Measurements from ENCODE around the gene CHAF1B. TPM values are rescaled to one million over a fixed set of nuclear protein-coding genes. Genes with fewer than 3 reads are reported as not detected.

CHAF1B gene
- total and polyA plus RNA-seq, 2 of the 8 experiments (the other 6 are each of a cell fraction or from before 2014, with no cell fraction given), result 11.8 to 23.1 TPM

GRCh38 chr21:36465478-36465877, 80.3 kb downstream of the CHAF1B start:
- POLR2A ChIA-PET (ENCODE audit: partially characterized antibody), result no interaction called here
- H3K27me3 ChIP-seq (replicated peaks in 1 of 4; ENCODE audit: control insufficient read depth in 3 of 4, extremely low read depth in 1 of 4, insufficient read depth in 3 of 4, low read length in 3 of 4), result no peaks in the 10 kb centered on the region
- no peak overlapping the region for H3K4me2 ChIP-seq (ENCODE audit: insufficient read depth in 1 of 2, low read depth in 2 of 2, low read length in 2 of 2)
- no peak overlapping the region for H3K27ac ChIP-seq (ENCODE audit: low read depth, low read length)
- no peaks in the 10 kb centered on the region for H3K36me3 ChIP-seq (ENCODE audit: control insufficient read depth in 2 of 4, insufficient read depth in 4 of 4, low read length in 3 of 4)
- DNase-seq (ENCODE audit: low read depth in 1 of 2, low spot score in 2 of 2) (no peak), FAIRE-seq (no peak)
- no peak overlapping the region for H3K18ac ChIP-seq (ENCODE audit: extremely low read depth, low read length)
- no peak overlapping the region for H3K14ac ChIP-seq (ENCODE audit: insufficient read length)
- no peaks in the 10 kb centered on the region for H3K23me2 ChIP-seq (ENCODE audit: low read depth, low read length)
- no peak overlapping the region for H4K91ac ChIP-seq (replicated peaks; ENCODE audit: insufficient read length, low read length)
- H3K79me1 ChIP-seq (ENCODE audit: low read depth, low read length), result no peaks in the 10 kb centered on the region
- no peak overlapping the region for H3K9ac ChIP-seq (replicated peaks in 1 of 4; ENCODE audit: extremely low read depth in 1 of 4, low read depth in 3 of 4, low read length in 3 of 4)
- no peak overlapping the region for H2BK20ac ChIP-seq (ENCODE audit: low read length)
- no peak overlapping the region for H2AK5ac ChIP-seq (ENCODE audit: low read depth, low read length)
- H2AFZ ChIP-seq (ENCODE audit: low read length), result no peak overlapping the region
- H3K4me3 ChIP-seq (ENCODE audit: extremely low read depth in 1 of 4, insufficient read depth in 2 of 4, low read depth in 3 of 4, low read length in 4 of 4), result no peak overlapping the region
- no peak overlapping the region for H3K23ac ChIP-seq (ENCODE audit: insufficient read length)
- TF ChIP-seq YY1 (IDR thresholded peaks at IDR 0.05; ENCODE audit: low read depth, low read length) (no peak), SP4 (IDR thresholded peaks at IDR 0.05; ENCODE audit: low read length) (no peak), RNF2 (IDR thresholded peaks at IDR 0.05; ENCODE audit: borderline replicate concordance, low read depth, low read length, missing control alignments, poor library complexity, severe bottlenecking) (no peak), RBBP5 (IDR thresholded peaks at IDR 0.05; ENCODE audit: borderline replicate concordance, low read depth, low read length) (no peak)
- no peak overlapping the region for H3K4ac ChIP-seq (replicated peaks; ENCODE audit: insufficient read length, low read depth, low read length)
- no peak overlapping the region for H3K56ac ChIP-seq (replicated peaks; ENCODE audit: insufficient read length, low read depth, low read length)
- CTCF ChIA-PET (ENCODE audit: partially characterized antibody), result no interaction called here
- H2BK15ac ChIP-seq (ENCODE audit: low read length), result no peak overlapping the region
- H2BK120ac ChIP-seq (replicated peaks; ENCODE audit: low read depth, low read length), result no peak overlapping the region
- no peaks in the 10 kb centered on the region for H4K20me1 ChIP-seq (replicated peaks in 1 of 2; ENCODE audit: control insufficient read depth in 1 of 2, insufficient read depth in 2 of 2, low read length in 2 of 2)
- peaks cover 0 to 16% (median 2%) of the 10 kb centered on the region in 4 experiments; a peak in 4 of 7 replicates for H3K4me1 ChIP-seq (replicated peaks in 1 of 4; ENCODE audit: control insufficient read depth in 3 of 4, insufficient read depth in 4 of 4, low read length in 3 of 4)
- WGBS, 2 experiments (ENCODE audit: extremely low coverage in 1 of 2, insufficient coverage in 1 of 2, insufficient read length in 1 of 2, insufficient replicate concordance in 2 of 2, low coverage in 1 of 2, low lambda C conversion rate in 2 of 2, missing lambda C conversion rate in 1 of 2), result 75% methylated on average over 8 of the region's 8 CpGs; no CpG with 5 or more reads in 1 of the 2 experiments
- H2BK12ac ChIP-seq (ENCODE audit: low read depth, low read length), result no peak overlapping the region; the same call in 1 of the 2 replicates
- no peak overlapping the region for H4K8ac ChIP-seq (ENCODE audit: extremely low read depth, insufficient read depth, low read length)
- no peaks in the 10 kb centered on the region for H3K9me3 ChIP-seq (ENCODE audit: insufficient read depth in 2 of 2, low read depth in 1 of 2, low read length in 1 of 2)
- H4K5ac ChIP-seq (ENCODE audit: insufficient read length, low read depth, low read length), result no peak overlapping the region
- H2BK5ac ChIP-seq (ENCODE audit: low read depth, low read length), result no peak overlapping the region
- no peaks in the 10 kb centered on the region for H3K79me2 ChIP-seq (ENCODE audit: control insufficient read depth in 1 of 2, insufficient read depth in 2 of 2, low read length in 2 of 2)

All from H1 (cell line).